GM19467 (cell line): ENCODE results near the gene SAMD11.

Experiments
- ATAC-seq: cut with Tn5 transposase; IDR thresholded peaks from one replicate; pipeline ENCODE4 v1.9.1; 2021; ENCODE audit warnings: mild to moderate bottlenecking, moderate library complexity; ENCODE audit not compliant: unreplicated experiment

The SAMD11 gene

DNA sequence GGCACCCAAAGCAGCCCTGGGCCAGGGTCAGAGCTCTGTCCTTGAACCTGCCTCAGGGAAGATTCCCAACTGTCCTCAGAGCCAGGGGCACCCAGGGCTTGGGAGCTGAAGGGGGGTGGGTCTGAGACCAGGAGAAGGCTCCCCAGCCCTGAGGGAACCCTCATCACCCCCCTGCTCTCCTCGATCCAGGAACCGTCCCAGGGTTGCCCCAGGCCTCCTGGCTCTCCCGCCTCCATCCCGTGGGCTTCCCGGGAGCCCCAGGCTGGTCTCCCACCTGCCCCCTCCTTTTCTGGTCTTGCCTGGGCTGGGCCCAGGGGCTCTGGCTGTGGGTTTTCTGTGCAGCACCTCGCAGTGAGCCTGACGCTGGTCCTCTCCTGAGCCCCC, 6.7 kb upstream of the SAMD11 start:
- no peak for ATAC-seq

DNA sequence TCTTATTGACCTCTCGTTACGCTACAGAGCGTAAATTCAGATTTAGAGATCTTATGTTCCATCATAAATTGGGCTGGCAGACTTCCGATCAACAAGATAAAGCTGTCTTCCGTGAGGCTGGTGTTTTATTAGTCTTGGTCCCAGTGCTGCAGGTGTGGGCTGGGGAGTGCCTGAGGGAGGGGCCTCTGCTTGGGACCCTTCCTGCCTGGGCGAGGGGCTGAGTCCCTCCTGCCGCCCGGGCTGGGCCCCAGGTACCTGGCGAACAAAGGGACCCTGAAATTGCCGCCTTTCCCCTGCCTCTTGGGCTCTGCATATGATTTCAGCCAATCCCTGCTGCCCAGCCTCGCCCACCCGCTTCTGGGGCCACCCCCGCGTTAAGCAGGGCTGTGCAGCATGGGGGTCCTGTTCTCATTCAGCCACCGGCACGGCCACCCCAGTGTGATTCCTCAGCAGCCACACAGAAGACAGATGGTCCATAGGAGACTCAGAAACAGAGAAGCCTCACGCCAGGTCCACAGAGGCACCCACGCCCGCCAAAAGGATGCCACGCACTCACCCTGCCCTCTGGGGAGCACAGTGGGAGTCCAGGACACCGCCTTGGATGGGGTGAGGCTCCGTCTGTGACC, 6.1 kb upstream of the SAMD11 start:
- ATAC-seq: no peak

DNA sequence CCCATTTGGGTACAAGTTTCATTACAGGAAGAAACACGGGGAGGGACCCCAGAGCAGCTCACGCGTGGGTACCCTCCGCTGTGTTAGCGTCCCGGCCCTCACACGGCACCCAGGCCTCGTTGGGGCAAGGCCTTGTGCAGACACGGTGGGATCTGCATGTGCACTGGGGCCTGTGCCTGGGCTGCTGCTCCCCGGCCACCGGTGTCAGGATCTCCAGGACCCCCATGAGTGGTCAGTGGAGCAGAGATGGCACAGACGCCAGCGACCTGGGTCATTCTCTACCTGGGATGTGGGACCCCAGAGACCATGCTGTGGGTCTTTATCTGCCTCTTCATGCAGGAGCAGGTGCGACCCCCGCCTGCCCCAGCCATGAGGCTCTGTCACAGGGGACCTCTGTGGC, 5.4 kb upstream of the SAMD11 start:
- ATAC-seq: no peak

DNA sequence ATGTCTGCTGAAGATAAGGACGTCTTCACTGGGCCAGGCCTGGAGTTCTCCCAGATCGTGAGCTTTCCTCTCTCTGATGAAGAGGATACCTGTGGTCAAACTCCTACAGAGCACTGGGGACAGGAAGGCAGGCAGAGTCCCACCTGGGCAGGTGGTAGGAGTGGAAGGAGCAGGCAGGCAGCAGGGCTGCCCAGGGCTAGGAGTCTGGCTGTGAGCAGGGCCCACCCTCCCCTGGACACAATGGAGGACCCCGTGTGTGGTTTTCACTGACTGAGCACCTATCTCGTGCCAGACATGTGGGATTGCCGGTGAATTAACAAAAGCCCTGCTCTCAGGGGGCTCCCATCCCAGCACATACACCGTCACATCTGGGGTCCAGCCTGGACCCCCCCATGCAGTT, 4.9 kb upstream of the SAMD11 start:
- no peak for ATAC-seq

DNA sequence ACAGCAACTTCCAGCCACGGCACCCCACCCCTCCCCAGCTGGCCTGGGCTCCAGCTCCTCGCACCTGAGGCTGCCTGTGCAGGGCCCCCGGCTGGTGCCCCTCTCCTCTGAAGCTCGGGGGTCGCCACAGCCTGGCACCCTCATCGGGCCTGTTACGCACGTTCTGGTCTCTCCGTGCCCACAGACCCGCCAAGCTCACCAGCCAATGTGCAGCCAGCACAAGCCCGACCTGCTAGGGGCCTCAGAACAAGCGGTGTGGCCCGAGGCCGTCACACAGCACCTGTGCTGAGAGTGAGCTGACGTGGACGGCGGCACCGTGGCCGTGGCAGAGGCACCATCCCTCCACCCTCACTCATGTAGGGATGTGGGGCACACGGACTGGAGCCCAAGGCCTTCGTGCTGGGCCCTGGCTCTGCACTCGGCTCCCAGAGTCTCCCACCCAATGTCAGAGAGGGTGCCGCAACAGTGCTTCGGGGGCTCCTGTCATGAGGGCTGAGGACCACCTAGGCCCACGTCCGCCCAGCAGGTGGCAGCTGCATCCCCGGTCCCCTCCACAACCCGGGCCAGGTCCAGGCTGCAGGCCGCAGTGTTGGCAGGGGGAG, 4.4 kb upstream of the SAMD11 start:
- ATAC-seq: no peak

GRCh38 chr1:920010-920409, 3.7 kb upstream of the SAMD11 start:
- no peak for ATAC-seq

DNA sequence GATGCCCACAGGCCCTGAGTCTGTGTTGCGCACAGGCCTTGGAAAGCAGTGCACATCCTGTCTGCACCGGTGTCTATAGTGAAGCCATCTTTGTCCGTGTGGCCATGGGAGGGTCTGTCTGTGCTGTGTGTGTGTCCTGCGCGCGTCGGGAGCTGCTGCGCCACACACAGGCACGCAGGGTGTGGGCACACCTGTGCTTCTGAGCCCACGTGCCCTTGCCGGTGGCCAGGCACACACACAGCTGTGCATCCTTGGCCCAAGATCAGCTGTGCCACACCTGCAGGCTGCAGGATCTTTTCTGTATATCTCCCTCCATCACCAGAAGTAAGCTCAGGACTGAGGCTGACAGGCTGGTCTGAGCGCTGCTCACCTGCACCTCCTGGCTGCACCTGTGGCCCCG, 3.2 kb upstream of the SAMD11 start:
- no peak for ATAC-seq

GRCh38 chr1:921011-921837, 2.5 kb upstream of the SAMD11 start:
- ATAC-seq: no peak

DNA sequence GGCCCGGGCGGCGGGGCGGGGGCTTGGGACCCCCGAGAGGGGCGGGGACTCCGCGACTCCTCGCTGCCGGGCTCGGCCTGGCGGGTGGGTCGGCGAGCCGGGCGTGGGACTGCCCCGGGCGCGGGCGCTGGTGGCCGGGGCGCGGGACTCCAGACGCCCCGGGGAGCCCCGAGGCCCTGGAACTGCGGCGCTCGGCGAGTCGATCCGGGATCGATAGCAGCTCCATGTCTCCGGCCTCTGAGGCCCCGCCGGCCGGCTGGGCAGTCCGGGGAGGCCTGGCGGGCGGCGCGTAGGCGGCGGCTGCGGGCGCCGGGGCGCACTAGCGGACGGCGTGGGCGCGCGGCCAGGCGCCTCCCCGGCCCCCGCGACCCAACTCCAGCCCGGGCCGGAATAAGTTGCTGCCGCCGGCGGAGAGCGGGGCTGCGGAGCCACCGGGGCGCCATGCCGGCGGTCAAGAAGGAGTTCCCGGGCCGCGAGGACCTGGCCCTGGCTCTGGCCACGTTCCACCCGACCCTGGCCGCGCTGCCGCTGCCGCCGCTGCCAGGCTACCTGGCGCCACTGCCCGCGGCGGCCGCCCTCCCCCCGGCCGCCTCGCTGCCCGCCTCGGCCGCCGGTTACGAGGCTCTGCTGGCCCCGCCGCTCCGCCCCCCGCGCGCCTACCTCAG, 400 bp downstream of the SAMD11 start:
- ATAC-seq: no peak

DNA sequence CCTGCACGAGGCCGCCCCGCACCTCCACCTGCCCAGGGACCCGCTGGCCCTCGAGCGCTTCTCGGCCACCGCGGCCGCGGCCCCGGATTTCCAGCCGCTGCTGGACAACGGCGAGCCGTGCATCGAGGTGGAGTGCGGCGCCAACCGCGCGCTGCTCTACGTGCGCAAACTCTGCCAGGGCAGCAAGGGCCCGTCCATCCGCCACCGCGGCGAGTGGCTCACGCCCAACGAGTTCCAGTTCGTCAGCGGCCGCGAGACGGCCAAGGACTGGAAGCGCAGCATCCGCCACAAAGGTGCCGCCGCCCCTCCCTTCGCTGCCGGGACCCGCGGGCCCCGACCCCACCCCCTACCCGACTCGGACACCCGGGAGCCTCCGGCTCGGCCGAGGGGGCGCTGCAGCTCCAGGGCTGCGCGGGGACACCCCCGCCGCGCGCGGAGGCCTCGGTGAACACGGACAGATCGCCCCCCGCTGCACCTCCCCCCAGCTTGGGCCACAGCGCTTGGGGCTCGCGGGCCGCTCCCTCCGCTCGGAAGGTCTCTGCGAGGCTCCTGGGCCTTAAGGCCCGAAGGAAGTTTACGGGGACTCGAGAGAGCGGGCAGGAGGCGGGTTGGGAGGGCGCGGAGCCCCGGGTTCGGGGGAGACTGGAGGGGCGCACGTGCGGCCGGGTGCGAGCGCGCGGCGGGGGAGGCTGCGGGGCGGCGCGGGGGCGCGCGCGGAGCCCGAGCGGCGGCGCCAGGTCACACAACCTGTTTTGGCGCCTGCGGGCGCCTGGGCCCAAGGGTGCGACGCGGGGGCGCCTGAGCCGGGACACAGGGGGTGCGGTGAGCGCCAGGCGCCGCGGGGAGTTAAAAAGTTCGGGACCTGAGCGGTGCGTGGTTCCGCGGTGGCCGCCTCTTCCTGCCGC, 1.2 kb downstream of the SAMD11 start:
- no peak for ATAC-seq

DNA sequence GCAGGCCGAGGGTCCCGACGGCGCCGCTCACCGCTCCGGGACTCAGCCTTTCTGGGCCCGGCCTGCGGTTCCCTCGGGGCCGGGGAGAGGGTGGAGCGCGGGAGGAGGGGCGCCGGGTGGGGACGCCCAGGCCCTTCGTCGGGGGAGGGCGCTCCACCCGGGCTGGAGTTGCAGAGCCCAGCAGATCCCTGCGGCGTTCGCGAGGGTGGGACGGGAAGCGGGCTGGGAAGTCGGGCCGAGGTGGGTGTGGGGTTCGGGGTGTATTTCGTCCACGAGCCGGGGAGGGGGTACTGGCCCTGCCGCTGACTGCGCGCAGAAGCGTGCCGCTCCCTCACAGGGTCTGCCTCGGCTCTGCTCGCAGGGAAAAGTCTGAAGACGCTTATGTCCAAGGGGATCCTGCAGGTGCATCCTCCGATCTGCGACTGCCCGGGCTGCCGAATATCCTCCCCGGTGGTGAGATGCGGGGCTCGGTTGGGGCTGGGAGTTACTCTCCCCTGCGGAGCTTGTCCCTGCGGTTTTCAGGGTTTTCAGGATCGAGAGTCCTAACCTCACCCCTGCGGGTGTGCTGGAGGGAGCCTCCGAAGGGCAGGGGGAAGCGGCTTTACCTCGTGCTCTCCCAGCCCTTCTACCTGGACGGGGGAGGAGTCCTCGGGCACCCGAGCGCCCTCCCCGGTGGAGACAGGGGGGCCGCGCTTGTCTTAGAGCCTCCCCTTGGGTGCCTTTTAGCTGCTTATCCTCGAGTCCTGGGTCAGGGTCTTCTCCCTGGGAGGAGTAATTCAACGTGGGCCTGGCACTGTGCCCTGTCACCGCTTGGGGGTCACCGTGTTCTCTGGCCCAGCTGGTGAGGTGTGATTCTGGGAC, 2.1 kb downstream of the SAMD11 start:
- ATAC-seq: no peak

DNA sequence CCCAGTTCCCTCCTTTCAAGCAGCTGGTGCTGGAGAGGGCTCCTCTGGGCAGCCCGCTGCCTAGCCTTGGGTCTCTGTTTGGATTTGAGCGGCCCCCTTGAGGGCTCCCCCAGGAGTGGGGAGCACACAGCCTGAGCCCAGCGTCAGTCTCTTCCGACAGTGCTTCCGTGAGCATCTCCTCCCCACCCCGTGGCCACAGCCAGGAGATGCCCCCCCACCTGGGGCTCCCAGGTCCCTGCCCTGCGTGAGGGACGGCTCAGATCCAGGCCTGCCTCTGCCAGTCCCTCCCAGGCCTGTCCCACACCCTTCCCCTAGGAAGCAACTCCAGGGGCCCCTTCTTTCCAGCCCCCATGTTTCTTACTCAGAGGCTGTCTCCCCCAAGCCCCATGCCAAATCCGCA, 3.5 kb downstream of the SAMD11 start:
- no peak for ATAC-seq

- no peak for ATAC-seq
Observed at GRCh38 chr1:927748-928147, 4.0 kb downstream of the SAMD11 start.

GRCh38 chr1:928825-929661, 5.3 kb downstream of the SAMD11 start:
- no peak for ATAC-seq

DNA sequence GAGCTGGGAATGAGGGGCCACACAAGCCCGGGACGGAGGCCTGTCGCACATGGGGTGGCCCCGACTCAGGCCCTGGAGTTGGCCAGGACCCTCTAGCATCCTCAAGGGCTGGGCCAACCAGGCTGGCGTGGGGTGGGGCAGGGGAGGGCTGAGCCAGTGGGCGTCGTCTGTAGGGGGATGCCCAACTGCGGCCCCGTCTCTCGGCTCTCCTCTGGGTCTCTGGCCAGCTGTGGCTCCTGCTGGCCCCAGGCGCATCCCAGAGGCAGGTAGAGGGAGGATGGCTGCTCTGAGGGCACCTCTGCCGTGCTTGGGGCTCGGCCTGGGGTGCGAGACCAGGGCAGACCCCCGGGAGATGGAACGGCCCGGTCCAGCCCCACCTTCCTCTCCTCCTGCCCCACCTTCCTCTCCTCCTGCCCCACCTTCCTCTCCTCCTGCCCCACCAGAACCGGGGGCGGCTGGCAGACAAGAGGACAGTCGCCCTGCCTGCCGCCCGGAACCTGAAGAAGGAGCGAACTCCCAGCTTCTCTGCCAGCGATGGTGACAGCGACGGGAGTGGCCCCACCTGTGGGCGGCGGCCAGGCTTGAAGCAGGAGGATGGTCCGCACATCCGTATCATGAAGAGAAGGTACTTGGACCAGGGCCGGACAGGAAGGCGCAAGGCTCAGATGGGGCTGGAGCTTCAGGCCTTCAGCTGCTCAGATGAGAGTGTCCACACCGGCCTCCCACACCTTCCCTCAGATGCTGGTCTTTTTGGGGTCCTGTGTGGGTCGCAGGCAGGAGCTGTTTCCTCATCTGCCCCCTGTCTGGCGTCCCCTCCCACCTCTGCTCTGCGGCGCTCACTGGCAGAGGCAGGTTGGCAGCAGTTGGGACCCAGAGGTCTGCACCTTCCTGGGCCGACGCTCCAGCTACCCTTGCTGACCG, 6.2 kb downstream of the SAMD11 start:
- no peak for ATAC-seq

- no peak for ATAC-seq
Observed at GRCh38 chr1:930633-931138, 7.0 kb downstream of the SAMD11 start.

DNA sequence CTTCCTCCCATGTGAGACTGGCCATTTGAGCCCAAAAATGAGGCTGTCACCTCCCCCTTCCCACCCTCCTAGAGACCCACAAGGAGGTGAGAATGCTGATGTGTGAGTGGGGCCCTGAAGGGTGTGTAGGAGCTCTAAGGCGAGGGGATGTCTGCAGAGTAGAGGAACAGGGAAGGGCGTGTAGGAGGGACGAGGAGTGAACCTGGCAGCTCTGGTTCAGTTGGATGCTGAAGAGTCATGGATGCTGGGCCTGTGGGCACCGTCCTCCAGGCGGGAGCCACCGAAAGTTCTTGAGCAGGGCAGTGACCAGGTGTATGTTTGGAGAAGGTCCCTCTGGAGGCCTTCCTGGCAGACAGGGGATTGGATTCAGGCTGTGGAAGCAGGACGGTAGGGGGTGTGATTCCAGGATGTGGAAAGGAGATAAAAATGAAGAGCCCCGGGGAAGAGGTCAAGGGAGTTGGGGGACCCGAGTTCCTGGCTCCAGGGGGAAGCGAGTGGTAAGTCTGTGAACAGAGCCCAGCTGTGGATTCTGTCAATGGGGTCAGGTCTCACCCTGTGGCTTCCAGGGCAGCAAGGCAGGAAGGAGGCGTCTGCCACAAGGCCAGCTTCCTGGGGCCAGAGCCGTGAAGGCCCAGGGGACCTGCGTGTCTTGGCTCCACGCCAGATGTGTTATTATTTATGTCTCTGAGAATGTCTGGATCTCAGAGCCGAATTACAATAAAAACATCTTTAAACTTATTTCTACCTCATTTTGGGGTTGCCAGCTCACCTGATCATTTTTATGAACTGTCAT, 7.9 kb downstream of the SAMD11 start:
- ATAC-seq: no peak
